NCI-H2227 (cell line): ENCODE measurements around the gene IMPG2.

ENCODE experiments used
- DNase-seq: peaks from one replicate; lab custom pipeline; 2025; ENCODE audit not compliant: unreplicated experiment; lab: John Stamatoyannopoulos, UW

Gene IMPG2

DNA sequence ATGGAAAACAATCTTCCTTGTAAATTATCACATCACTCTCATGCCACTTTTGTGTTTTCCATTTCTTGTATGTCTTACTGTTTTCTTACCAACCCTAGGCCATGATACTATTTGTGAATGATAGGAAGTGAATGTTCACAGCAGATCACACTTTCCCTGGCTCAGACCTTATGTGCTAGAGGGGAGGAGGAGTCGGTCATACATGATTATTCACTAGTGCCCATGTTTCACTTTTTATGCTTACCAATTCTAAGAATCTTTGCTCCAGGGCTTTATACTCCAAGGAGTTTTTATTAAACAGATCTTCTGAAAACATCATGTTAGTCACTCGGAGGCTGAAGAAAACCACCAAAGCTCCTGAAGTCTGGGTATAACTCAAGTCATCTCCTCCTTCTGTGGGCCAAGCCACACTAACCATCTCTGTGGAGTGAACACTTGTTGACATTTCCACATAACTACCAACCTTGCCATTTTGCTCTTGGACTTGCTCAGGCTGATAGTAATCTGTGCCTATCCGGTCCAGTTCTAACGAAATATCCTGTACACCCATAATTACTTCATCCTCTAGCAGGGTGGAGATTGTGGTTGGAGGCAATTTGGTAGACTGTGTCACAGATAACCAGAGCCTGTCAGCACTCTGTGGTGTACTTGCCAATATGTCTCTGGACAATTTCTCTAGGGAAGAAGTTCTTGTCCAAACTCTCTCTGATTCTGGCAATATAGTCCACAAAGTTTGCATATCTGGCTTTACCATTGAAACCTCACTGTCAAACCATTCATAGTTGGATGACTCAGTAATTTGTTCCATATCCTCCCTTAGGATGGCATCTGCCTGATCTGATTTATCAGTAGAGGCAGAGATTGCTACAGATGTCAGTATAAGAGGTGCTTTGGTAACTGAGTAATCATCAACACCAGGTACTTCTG is 76.8 kb downstream of the IMPG2 start:
- no peak for DNase-seq

DNA sequence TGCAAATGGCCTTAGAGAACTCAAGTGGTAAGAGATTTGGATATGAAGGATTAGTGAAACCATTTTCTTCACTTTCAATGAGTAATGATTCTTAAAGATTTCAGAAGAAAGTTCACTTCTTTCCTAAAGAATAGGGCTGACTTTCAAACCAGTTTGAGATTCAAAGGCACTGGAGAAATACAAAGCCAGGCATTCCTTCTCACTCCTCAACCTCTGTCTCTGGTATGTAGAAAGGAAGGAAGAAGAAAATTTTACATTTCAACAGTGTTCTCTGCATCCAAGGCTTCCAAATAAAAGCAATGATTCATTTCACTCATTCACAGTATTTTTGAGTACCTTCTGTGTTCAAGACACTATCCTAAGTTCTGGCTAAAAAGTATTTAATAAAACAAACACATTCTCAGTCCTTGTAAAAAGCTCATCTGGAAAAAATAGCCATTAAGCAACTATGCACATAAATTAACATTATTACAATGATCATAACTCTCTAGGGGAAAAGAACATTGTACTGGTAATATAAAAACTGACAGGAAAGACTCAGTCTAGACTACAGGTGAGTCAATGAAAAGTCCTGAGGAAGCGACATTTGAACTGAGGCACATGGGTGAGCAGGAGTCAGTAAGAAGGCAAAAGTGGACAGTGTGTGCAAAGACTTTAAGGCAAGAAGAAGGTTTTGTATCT is 79.5 kb downstream of the IMPG2 start:
- no peak for DNase-seq

DNA sequence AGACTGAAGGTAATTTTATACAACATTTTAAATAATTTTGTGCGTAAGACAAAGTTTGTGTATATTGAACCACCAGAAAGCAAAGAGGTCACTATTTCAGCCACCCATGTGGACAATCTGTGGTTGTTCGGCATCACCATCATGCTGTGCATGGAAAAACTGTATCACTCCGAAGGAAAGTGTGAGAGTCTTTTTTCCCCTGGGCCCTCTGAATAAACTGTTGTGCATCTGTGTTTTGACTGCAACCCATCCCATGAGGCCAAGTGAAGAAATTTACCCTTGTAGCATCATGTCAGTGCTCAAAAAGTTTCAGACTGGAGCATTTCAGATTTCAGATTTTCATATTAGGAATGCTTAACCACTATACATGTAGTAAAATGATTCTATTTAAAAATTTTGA is 85.3 kb downstream of the IMPG2 start:
- DNase-seq = no peak

DNA sequence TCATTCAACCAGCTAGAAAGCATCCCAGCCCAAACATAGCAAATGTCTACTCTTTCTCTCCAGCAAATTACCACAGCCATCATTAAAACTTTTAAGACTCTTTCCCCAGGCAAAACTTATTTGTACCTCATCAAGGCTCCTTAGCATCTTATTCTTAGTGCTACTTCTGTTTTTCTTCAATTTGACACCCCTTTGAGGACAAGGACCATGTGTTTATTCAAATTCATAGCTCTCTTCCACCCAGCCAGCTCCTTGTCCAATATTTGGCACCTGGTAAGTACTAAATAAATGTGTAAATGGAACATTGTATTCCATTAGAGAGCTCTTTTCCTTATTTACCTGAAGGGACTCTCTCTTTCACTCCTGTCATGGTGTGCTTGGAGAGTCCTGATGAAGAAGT is 89.8 kb downstream of the IMPG2 start:
- no peak for DNase-seq

DNA sequence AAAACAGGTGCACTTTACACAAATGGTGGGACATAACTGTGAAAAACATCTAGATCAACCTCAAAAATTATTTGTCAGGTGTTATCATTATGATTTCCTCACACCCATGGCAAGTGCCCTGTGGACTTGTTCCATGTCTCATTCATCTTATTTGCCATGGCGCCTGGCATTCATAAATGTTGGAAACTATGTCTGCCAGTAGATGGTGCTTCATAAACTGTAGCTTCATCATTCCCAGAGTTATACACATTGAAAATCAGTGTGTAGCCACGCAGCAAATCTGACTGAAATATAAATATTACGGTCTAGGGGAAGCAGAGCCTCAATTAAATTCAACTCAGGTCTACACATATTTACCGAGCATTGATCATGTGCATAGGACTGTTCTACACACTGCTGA is 90.7 kb downstream of the IMPG2 start:
- no peak for DNase-seq

DNA sequence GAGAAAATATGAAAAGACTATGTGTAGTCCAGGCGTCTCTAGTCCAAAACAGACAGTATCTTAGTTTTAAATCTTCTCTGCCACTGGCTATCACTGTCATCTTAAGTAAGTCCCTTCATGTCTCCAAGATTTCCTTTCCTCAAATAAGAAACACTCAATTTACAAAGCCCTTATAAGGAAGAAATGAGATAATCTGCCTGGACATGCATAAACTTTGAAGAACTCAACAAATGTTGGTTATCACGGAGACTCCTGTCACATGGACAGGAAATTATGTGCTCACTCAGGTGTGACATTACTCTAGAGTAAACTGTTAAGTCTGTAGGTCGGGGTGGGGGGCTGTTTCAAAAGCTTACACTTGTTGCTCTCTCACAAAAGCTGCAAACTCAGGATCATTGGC is 91.9 kb downstream of the IMPG2 start:
- DNase-seq = no peak

DNA sequence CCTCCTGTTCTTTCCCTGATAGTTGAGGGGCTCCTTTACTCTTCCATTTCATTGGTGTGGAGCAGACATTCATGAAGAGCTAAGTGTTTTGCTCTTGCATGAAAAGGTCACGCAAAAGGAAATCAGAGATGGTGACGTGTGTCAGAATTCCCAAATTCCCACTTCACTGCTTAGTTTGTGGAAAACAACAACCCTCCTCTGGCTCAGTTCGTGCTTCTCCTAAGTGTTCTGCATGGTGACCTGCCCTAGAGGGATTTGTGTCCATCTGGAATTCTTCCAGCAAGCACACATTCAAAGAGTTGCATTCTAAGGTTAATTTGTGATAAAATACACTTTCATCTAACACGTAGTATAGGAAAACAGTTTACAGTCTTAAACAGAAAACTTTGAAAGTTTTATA is 95.6 kb downstream of the IMPG2 start:
- DNase-seq = no peak

DNA sequence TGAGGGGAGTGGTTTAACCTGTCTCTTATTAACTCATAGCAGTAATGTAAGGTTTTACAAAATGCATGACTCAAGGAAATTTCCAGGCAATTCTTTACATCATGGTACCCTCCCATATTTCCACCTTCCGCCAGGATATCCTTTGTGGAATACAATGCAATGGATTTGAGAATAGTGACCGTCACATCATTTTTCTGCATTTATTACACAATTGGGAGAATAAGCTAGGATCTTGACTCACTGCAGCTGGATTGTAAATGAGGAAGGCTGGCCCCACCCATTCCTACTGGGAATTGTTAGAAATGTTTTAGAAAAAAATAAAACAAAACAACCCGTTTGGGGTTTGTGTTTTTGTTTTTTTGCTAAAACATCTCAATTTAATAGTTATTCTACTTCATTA is 97.4 kb downstream of the IMPG2 start:
- no peak for DNase-seq

DNA sequence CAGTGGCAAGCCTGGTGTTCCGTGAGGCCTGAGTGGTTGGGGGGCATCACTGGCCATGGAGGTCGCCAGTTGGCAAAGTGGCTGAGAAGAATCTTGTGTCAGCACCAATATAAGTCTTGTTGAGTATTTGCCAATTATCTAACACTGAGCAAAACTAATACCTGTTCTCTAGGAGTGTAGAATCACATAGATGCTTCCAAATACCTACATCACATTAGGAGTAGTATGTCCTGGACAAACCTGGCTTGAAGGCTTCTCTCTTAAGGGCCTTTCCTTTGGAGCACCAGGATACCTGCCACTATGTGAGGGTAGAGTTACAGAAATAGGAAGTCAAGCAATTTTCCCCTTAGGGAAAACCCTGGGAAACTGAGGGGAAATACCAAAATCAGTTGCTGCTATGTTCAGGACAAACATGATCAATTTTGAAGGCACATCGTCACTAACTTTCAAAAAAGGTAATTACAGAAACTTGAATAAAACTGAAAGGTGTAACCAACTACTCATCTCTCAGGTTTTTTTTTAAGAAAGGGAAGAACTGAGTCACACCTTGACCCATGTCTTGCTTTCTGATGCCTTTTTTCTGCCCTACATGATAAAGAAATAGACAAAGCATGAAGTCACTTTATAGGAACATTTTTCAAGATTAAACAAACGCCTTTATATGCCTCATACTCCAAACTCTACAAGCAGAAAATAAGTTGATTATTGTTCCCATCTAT is 100.4 kb downstream of the IMPG2 start:
- DNase-seq = no peak

DNA sequence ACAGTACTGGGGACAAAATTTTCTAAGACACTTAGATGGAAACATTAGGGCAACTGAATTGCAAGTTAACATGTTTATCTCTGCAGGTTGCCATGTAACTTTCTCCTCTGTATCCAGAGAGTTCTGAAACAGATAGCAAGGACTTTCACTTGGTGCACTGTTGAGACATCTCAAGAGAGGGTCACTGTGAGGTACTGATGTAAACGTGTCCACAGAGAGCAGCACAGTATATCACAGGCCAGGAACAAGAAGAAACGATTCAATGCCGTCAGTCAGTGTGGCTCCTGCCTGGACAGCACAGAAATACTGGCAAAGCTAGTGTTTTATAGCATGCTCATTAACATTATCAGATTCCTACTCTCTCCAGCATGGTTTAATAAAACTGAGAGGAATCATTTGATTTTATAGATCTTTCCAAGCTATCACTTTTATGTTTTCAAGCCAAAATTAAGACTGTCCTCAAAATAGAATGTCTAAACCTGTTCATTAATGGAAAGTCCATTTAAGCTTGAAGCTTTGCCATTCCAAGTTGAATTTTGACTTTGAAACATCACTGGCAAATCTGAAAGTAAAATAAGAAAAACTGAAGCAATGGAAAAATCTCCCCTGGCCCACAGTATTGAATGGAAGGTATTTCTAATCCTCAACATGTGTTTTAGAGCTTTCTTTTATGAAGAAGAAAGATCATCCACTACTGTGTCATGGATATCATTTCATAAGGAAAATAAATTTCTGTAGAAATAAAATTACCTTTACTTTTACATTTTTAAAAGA is 102.7 kb downstream of the IMPG2 start:
- no peak for DNase-seq

DNA sequence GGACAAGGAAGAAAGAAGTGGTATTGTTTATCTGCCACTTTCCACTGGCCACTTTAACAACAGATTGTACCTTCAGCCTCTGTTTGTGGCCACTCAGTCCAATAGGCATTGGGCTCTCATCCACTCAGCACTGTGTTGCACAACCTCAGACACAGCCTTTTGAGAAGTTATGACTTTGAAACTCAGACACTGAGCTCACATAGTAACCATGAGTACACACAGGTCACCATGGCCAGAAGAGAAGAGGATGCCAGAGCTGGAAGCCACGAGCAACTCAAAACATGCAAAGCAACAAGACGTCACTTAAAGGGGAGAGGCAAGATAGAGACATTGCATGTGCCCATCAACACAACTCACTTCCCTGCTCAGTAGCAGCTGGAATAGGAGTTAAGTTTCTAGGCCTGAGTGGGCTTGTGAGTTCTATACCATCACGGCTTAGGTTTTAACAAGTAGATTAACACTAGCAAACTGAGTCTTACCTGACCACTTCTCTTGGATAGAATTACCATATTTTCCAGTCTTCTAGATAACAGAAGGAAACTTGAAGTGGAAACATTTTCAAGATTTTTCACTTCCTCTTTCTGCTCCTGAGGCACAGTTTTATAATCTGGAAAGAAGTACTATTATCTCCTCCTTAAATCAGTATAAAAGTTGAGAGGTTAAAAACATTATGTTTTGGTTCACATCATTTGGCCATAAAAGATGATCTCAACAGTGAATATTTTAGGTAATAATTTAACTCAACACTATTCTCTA is 103.5 kb downstream of the IMPG2 start:
- no peak for DNase-seq

DNA sequence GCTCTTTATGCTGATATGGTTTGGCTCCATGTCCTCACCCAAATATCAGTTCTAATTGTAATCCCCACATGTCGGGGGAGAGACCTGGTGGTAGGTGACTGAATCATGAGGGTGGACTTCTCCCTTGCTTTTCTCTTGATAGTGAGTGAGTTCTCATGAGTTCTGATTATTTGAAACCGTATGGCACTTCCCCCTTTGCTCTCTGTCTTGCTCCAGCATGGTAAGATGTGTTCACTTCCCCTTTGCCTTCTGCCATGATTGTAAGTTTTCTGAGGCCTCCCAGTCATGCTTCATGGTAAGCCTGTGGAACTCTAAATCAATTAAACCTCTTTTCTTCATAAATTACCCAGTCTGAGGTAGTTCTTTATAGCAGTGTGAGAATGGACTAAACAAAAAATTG is 107.6 kb downstream of the IMPG2 start:
- DNase-seq = no peak

DNA sequence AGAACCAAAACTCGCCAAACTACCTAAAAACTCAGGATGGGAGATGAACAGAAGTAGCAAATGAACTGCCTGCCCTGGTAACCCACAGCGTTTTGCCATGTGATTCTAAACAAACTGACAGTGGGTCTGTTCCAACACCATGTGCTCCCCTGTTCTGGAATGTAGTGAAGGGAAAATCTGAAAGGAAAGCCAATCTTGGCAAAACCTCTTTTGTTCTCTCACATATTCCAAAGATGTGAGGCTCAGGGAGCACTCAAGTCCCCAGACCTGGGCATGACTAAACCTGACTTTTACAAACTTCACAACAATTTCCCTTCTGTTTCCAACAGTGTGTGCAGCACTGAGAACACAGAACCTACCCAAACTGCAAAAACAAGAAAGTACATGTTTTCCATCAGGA is 116.1 kb downstream of the IMPG2 start:
- DNase-seq = no peak

DNA sequence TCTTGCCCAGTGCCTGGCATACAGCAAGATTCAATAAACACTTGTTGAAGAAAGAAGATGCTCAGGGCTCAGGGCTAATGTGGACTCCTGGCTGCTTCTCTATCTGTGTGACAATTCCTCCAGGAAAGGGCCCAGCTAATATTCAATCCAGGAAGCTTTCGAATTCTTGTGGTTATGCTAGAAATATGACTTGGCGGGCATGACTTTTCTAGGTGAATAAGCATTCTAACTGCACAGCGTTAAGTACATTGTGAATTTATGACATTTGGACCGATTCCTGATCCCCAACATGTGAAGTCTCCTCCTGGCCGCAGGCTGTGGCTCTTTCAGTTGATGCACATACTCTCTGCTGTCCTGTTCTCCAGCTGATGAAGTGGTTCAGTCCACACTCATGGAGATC is 117.0 kb downstream of the IMPG2 start:
- no peak for DNase-seq

DNA sequence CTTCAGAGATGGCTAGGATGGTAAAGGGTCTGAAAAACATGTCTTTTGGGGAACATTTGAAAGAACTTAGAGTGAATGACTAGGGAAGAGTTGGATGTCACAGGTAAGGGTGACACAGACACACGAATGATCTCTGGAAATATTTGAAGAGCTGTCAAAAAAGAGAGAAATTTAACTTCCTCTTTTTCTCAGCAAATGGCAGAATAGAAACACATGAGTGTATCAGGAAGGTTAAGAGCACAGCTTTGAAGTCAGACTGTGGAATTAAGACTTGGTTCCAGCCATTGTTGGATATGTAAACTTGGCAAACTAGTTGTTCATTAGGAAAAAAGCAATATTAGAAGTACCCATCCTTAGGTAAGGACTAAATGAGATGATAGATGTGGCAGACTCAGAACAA is 117.7 kb downstream of the IMPG2 start:
- no peak for DNase-seq

DNA sequence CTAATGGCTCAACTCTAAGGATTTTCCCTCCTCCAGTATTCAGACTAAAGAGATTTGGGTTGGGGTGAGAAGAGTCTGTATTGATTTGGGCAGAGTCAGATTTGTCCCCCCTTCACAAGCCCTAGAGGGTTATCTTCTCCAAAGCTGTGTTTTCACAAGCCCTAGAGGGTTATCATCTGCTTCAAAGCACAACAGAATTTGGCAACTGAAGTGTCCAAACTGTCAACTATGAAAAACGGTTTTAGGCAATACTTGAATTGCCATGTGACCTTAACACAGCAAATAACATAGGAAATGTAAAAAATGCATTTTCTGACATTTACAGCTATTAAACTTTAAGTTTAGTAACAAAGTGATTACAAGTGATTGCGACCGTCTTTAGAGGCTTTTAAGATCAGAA is 119.9 kb downstream of the IMPG2 start:
- no peak for DNase-seq

DNA sequence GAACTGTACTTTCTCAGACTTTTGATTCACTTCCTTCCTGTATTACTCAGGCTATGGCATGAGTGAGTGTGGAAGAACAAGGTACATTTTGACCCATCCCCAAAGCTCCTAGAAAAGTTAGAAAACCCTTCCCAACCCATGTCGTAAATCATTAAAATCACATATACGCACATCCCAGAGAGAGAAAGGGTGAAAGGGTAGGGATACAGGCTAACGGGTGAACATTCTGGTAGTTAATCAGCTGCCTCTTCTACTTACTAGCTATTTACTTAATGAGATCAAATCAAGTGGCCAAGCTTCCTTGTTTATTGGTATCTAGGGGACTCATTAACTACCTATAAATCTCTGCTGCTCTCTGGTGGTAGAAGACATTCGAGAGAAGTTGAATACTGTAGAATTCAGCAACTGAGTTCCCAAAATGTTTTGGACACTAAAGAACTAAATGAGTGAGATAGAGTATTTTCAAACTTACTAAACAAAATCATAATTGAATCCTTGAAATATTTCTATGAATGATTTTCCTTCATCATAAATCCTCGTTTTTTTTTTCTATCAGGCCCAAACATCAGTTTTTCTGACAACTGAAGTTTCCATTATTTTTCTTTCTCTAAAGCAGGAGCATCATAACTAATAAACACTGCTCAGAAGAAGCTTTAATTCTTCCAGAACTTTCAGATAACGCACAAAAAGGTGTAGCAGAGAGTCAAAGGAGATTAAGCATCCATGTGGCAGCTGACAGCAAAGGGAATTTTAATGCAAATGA is 124.2 kb downstream of the IMPG2 start:
- no peak for DNase-seq

DNA sequence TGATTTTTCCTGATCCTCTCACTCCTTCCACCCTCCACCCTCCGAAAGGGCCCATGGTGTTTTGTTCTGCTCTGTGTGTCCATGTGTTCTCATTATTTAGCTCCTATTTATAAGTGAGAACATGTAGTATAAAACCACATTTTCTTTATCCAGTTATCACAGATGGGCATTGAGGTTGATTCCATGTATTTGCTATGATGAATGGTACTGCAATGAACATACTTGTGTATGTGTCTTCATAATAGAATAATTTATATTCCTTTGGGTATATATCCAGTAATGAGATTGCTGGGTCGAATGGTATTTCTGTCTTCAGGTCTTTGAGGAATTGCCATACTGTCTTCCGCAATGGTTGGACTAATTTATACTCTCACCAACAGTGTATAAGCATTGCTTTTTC is 126.0 kb downstream of the IMPG2 start:
- DNase-seq = no peak

DNA sequence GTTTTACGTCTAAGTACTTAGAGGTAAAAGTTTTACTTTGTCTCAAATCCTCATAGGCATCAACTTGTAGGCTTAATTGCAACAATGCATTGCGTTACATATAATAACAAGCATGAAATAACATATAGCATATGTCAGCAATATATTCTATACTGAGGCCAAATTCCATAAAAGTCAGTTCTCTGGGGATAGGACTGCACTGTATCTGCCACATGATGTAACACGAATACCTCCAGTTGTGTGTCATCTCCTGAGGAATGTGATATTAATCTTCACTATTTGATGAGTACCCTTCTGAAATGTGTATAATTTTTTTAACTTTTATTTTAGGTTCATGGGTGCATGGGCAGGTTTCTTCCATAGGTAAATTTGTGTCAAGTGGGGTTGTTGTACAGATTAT is 126.4 kb downstream of the IMPG2 start:
- no peak for DNase-seq

DNA sequence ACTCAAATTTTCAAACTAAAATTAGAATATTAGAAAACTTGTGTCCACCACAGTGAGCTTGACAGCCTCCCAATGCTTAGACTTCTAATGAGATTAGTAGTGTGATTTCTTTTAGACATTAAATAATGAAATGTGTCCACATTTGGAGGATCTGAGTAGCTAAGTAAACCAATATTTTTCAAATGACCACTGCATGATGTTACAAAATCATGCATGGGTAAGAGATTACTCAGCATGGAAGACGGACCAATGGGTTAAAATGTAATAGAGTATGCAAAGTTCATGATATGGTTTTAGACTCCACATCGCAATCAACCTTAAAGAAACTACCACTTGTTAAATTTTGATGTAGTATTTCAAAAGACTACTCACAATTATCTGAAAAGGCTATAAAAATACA is 130.6 kb downstream of the IMPG2 start:
- DNase-seq = no peak
